HG03354 (cell line): ENCODE data around the gene USP30.

Experiments used
- ATAC-seq: cut with Tn5 transposase; IDR thresholded peaks from one replicate; pipeline ENCODE4 v1.9.1; 2021; ENCODE audit warnings: mild to moderate bottlenecking; ENCODE audit not compliant: unreplicated experiment, poor library complexity, severe bottlenecking

Gene USP30

DNA sequence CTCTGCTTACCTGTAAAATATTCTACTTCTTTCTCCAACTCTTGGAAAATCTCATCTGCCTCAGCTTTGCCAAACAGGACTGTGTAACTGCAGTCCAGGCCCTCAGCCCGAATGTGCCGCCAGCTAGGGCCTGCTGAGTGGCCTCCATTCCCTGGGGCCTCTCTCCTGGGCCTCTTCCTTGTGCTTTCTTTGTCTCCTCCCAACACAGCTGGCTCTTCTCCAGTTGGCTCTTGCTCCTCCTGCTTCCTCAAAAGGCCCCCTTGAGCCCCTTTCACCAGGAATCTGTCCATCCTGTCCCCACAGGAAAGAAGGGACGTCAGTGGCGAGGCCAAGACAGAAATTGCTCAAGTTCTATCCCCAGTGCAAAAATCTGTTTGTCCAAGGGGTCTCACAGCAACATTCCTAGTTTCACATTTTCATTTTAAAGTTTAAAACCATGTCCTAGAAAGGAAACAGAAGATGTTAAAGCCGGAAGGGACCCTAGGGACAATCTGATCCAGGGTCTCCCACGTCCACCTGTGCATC, 40.2 kb downstream of the USP30 start:
- no peak for ATAC-seq

- peak; percentile 67 for ATAC-seq
Observed at GRCh38 chr12:109093022-109093918, 40.9 kb downstream of the USP30 start, which contains the start of gene ALKBH2. Gene ALKBH2 (minus strand): TSS chr12:109093472. CDS start chr12:109092786, 686 bp downstream.

GRCh38 chr12:109097140-109097434, 44.7 kb downstream of the USP30 start:
- no peak for ATAC-seq

DNA sequence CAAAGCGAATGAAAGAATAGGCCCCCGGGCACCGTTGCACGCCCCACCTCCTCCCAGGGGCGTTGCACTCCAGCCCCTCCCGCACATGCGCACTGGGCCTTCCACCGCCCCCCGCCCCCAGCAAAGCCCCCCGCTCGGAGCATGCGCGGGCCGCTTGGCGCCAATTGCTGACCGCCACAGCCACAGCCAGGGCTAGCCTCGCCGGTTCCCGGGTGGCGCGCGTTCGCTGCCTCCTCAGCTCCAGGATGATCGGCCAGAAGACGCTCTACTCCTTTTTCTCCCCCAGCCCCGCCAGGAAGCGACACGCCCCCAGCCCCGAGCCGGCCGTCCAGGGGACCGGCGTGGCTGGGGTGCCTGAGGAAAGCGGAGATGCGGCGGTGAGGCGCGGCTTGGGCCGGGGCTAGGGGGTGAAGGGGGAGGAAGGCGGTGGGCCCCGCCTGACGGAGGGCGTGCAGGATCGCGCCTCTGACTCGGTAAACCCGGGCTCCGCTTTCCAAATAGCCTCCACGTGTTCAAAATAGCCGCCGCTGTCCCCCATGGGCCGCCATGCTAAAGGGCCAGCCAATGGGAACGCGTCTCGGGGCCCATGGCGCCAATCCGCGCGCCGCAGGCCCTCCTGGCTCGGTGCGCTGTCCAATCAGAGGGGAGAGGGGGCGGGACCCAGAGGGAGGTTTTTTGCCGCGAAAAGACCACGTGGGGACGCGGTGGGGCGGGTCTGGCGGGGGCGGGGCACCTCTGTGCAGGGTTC, 45.2 kb downstream of the USP30 start, which contains the start of gene UNG:
Gene UNG (plus strand): TSS at position 163 of the 748 bp plus-strand sequence. CDS start 83 bp downstream, at position 246.
- ATAC-seq: peak; percentile 90

DNA sequence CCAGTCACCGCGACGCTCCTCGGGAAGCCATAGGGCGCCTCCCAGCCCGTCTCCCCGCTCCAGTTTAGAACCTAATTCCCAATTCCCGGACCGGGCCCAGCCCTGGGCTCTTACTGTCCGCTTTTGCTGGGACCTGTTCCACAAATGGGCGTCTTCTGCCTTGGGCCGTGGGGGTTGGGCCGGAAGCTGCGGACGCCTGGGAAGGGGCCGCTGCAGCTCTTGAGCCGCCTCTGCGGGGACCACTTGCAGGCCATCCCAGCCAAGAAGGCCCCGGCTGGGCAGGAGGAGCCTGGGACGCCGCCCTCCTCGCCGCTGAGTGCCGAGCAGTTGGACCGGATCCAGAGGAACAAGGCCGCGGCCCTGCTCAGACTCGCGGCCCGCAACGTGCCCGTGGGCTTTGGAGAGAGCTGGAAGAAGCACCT, 45.8 kb downstream of the USP30 start:
- peak; percentile 33 for ATAC-seq

GRCh38 chr12:109098651-109099050, 46.3 kb downstream of the USP30 start:
- ATAC-seq: peak; percentile 1

DNA sequence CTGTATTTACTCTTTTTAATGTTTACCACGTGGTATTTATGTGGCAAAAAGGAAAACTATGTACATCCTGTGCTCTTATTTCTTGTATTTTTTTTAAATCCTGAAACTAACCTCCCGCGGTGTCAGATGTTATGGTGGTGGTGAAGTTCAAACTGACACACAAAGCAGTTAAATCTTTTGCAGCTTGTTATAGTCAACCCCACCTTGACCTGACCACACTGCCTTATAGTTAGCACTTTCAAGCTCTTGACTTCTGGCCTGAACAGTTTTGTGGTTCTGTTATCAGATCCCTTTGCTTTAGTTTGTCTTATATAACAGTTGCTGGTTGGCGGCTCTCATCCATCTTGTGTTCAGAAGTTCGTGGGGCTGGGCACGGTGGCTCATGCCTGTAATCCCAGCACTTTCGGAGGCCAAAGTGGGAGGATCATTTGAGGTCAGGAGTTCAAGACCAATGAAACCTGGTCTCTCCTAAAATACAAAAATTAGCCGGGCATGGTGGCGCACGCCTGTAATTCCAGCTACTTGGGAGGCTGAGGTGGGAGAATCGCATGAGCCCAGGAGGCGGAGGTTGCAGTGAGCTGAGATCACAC, 47.1 kb downstream of the USP30 start:
- no peak for ATAC-seq

- no peak for ATAC-seq
Observed at GRCh38 chr12:109100741-109101140, 48.4 kb downstream of the USP30 start.

GRCh38 chr12:109102491-109102890, 50.1 kb downstream of the USP30 start:
- no peak for ATAC-seq

DNA sequence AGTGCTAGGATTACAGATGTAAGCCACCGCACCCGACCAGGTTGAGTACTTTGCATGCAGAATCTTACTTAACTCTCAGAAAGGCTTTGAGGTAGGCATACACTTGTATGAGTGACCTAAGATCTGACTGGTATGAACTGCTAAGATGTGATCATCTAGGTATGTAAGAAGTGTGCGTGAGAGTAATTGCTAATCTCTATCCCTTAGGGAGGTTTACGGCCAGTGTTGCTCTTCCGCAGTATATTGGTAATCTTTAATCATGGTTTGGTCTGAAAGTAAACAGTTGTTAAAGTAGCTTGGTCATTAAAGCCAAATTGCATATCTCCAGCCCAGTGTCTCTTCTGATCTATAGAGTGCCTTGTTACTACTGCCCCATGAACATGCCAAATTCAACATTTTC, 52.8 kb downstream of the USP30 start:
- ATAC-seq: no peak

- ATAC-seq: no peak
Observed at GRCh38 chr12:109109746-109110350, 57.5 kb downstream of the USP30 start.

DNA sequence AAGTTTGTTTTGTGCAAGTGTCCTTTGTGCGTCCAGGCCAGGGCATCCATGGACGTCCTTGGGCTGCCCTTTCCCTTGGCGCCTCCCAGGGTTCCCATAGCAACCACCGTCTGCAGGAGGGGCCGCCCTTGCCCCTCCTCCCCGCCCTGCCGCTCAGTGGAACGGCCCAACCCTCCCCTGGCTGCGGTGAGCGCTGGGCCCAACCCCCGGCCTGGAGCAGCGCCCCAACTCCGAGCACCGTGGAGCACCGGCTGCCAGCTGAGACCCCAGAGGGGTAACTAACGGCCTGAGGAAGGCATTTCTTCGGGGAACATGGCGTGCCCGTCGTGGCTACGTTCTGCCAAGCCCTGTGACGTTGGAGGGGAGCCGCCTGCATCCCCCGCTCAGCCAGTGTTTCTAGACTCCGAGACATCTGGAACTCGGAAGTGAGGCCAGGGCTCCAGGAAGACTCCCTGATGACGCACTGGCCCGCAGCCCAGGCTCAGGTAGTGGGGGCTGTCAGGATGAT, 58.7 kb downstream of the USP30 start:
- ATAC-seq: peak; percentile 75

DNA sequence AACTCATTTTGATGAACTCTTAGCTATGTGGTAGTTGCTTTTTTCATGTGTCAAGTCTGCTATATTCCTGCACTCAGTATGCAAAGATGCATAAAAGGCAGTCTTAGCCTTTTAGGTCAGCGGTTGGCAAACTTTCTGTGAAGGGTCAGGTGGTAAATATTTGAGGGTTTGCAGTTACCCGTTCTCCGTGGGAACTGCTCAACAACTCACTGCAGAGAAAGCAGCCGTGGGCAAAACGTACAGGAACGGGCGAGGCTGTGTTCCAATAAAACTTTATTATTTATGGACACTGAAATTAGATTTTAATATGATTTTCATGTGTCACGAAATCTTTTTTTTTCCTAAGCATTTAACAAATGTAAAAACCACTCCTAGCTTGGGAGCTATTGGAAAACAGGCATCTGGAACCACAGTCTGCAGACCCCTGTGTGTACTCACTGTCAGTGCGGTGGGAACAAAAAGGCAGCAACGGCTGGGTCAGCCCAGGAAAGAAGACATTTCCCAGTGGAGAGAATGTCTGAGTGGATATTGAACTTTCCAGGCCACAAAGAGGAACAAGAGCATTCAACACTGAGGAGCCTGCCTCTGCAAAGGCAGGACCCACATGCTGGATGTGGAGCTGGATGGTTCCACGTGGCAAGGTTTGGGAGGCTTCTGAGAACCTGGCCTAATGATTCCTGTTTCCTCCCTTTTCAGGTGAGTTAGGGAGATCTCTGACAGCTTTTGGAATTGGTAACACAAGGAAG, 60.5 kb downstream of the USP30 start:
- no peak for ATAC-seq

DNA sequence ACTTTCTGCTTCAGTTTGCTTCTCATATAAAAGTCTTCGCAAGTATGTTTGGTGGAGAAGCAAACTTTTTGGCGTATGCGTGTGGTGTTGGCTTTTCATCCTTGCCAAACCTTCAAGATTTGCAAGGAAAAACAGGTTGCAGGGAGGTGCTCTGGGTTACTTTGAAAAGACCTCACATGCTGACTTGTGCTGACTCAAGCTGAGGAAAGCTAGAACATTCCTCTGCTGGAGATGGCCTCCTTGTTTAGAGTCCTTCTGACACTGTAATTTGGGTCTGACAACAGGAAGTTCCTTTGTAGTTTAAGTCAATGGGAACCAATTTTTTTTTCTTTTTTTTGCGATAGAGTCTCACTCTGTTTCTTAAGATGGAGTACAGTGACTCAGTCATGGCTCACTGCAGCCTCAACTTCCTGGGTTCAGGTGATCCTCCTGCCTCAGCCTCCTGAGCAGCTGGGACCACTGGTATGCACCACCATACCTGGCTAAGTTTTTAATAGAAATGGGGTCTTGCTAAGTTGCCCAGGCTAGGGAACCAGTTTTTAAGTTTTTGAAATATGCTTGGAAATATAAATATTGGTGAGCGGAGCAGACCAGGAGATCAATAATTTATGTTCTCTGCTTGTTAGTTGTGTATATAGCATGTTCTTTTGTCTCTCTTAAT, 61.4 kb downstream of the USP30 start:
- ATAC-seq: no peak

GRCh38 chr12:109114644-109115043, 62.3 kb downstream of the USP30 start:
- no peak for ATAC-seq

GRCh38 chr12:109115404-109115757, 63.0 kb downstream of the USP30 start:
- no peak for ATAC-seq

- no peak for ATAC-seq
Observed at GRCh38 chr12:109115758-109116610, 63.6 kb downstream of the USP30 start, which contains the start of gene ACACB. Gene ACACB (plus strand): TSS chr12:109116587. CDS start chr12:109139406, 22,819 bp downstream.

- ATAC-seq: no peak
Observed at GRCh38 chr12:109116611-109116949, 64.2 kb downstream of the USP30 start.
